ENCODE results near the gene RIC8A. TPM values are rescaled to one million over a fixed set of nuclear protein-coding genes. Genes with fewer than 3 reads are reported as not detected.
A peak's percentile ranks its signal among the peaks of the same experiment; 100 is the strongest.
"Not testable (repeated sequence)": the region's sequence is repeated elsewhere in the genome, so short reads cannot be mapped to it uniquely, and the experiment has no call there.

RIC8A gene
- total and polyA plus RNA-seq, 4 donors, result 30.6 to 77.3 (median 67.8) TPM

DNA sequence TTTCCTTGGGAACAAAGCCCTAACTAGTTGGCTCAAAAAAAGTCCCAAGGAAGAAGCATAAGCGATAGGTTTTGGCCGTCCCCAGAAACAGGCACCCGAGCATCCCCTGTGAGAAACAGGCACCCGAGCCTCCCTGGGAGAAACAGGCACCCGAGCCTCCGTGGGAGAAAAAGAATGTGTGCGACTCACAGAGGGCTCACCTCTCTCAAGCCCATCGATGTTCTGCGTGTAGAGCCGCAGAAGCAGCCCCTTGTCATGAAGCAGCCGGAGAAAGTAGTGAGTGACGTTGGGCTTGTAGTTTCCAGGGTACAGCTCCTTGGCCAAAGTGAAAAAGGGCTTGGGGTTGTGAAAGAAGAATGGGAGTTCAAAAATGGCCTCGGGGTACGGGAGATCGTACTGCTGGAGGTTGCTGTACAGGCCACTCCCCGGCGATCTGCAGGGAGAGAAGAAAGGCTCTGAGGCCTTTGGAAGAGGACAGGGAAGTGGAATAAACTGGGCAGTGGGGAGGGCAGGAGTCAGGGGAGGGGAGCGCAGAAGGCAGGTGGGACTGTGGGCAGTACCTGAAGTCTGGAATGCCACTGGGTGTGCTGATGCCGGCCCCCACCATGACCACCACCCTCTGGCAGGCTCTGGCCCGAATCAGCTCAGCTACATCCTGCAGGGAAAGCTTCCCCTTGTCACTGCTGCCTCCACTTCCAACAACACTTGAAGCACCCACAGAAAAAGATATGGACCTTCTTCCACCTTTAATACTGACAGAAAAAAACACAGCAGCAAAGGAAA is 25.5 kb downstream of the RIC8A start:
- DNase-seq, result peak in 1 of 2 donors; percentile 62
- intact Hi-C loops (cut with DNase I), result loop anchor here in 1 of 2 donors (10.0 kb wide), 1 partner anchor 72 kb away; the partner anchor contains the start of gene IFITM2
- 91 to 92% methylated on average over 19 to 20 of the region's 20 CpGs for WGBS, 2 donors
- Histone ChIP-seq H3K4me1 (ENCODE audit: control insufficient read depth in 1 of 2, insufficient read depth in 2 of 2, low read length in 2 of 2) (no peaks in the 10 kb centered on the region), H3K36me3 (ENCODE audit: control insufficient read depth in 1 of 2, insufficient read depth in 2 of 2, low read length in 1 of 2) (no peaks in the 10 kb centered on the region), H3K9me3 (ENCODE audit: control insufficient read depth, low read length) (no peaks in the 10 kb centered on the region), H3K4me3 (ENCODE audit: low read length in 2 of 2) (no peak overlapping the region), H3K27ac (ENCODE audit: low read depth in 1 of 2, low read length in 2 of 2) (no peak overlapping the region), H3K27me3 (ENCODE audit: control insufficient read depth in 1 of 2, insufficient read depth in 2 of 2, low read length in 1 of 2) (no peaks in the 10 kb centered on the region)
- ATAC-seq (ENCODE audit: low FRiP score), result no peak

DNA sequence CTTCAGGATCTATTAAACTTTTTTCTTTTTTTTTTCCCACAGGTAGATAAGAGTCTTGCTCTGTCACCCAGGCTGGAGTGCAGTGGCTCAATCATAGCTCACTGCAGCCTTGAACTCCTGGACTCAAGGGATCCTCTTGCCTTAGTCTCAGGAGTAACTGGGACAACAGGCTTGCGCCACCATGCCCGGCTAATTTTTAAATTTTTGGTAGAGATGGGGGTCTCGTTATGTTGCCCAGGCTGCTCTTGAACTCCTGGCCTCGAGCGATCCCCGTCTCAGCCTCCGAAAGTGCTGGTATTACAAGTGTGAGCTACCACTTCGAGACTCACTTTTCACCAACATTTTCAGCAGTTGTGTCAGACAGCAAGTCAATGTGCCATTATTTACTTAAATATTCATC is 27.7 kb downstream of the RIC8A start:
- intact Hi-C loops (cut with DNase I), result loop anchor here in 1 of 2 donors (10.0 kb wide), 1 partner anchor 70 kb away; the partner anchor contains the start of gene IFITM2
- Histone ChIP-seq H3K9me3 (ENCODE audit: control insufficient read depth, low read length) (no peaks in the 10 kb centered on the region), H3K27ac (ENCODE audit: low read depth in 1 of 2, low read length in 2 of 2) (no peak overlapping the region), H3K36me3 (ENCODE audit: control insufficient read depth in 1 of 2, insufficient read depth in 2 of 2, low read length in 1 of 2) (peaks cover 0 to 2% of the 10 kb centered on the region in 2 donors), H3K27me3 (ENCODE audit: control insufficient read depth in 1 of 2, insufficient read depth in 2 of 2, low read length in 1 of 2) (no peaks in the 10 kb centered on the region), H3K4me1 (ENCODE audit: control insufficient read depth in 1 of 2, insufficient read depth in 2 of 2, low read length in 2 of 2) (no peaks in the 10 kb centered on the region), H3K4me3 (ENCODE audit: low read length in 2 of 2) (peak overlapping the region; percentile 43 to 81)
- WGBS, 2 donors, result 75 to 78% methylated on average over 8 of the region's 8 CpGs
- ATAC-seq (ENCODE audit: low FRiP score) (no peak), DNase-seq (peak in 1 of 2 donors; percentile 42)

DNA sequence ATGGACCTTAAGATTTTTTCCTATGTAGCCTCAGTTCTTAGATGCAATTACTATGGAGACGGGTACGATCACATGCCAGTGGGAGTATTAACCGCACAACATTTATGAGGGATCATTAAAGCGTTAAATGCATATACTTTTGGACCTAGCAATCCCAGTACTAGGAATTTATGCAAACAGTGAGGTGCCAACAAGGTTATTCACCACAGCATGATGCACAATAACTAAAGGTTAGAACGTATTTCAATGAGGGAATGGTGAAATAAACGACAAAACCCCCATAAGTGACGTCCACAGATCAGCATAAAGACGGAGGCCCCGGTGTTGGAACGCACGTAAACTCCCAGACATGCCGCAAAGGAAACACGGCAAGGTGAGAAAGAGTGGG is 28.1 kb downstream of the RIC8A start:
- Histone ChIP-seq H3K27ac (ENCODE audit: low read depth in 1 of 2, low read length in 2 of 2) (peak overlapping the region in 1 of 2 donors; percentile 66), H3K27me3 (ENCODE audit: control insufficient read depth in 1 of 2, insufficient read depth in 2 of 2, low read length in 1 of 2) (no peaks in the 10 kb centered on the region), H3K4me3 (ENCODE audit: low read length in 2 of 2) (peak overlapping the region; percentile 43 to 81), H3K9me3 (ENCODE audit: control insufficient read depth, low read length) (no peaks in the 10 kb centered on the region), H3K36me3 (ENCODE audit: control insufficient read depth in 1 of 2, insufficient read depth in 2 of 2, low read length in 1 of 2) (peaks cover 0 to 2% of the 10 kb centered on the region in 2 donors), H3K4me1 (ENCODE audit: control insufficient read depth in 1 of 2, insufficient read depth in 2 of 2, low read length in 2 of 2) (no peaks in the 10 kb centered on the region)
- intact Hi-C loops (cut with DNase I), result loop anchor here in 1 of 2 donors (10.0 kb wide), 1 partner anchor 69 kb away; the partner anchor contains the start of gene IFITM2
- ATAC-seq (ENCODE audit: low FRiP score) (no peak), DNase-seq (no peak)
- 1% methylated on average over 13 of the region's 13 CpGs for WGBS, 2 donors

DNA sequence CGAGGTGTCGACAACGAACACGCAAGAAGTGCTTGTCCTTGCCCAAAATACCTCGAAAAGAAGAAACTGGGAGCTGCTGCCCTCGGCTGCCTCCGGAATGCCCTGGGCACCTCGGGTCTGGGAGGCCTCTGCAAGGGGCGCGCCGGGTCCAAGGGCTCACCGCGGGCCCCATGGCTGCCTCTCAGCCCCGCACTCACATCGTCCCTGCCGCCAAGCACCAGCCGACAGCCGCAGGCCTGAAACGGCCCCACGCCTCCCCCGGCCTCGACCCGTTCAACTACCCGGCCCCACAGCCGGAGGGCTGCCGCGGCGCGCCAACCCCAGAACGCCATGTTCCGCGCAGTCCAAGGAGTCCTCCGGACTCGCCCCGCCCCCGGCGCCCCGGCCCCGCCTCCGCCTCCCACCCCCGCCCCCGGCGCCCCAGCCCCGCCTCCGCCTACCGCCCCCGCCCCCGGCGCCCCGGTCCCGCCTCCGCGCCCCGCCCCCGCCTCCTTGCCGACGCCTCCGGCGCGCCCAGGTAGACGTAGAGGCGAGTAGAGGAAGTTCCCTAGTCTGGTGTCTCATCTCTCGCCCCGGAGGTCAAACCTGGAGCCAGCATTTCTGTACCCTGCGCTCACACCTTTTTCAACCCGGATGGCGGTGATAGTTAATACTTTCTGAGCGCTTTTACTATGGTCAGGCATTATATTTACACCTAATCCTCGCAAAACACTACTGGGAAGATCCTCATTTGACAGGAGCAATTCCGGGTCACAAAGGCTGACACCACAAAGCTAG is 28.7 kb downstream of the RIC8A start, which contains the start of gene SIRT3:
Gene SIRT3 (minus strand): TSS at position 346 of the 777 bp plus-strand sequence. CDS start 14 bp downstream, at position 332.
- 1% methylated on average over 40 to 70 of the region's 70 CpGs for WGBS, 2 donors
- Histone ChIP-seq H3K4me1 (ENCODE audit: control insufficient read depth in 1 of 2, insufficient read depth in 2 of 2, low read length in 2 of 2) (no peaks in the 10 kb centered on the region), H3K36me3 (ENCODE audit: control insufficient read depth in 1 of 2, insufficient read depth in 2 of 2, low read length in 1 of 2) (peaks cover 0 to 2% of the 10 kb centered on the region in 2 donors), H3K9me3 (ENCODE audit: control insufficient read depth, low read length) (no peaks in the 10 kb centered on the region), H3K27me3 (ENCODE audit: control insufficient read depth in 1 of 2, insufficient read depth in 2 of 2, low read length in 1 of 2) (no peaks in the 10 kb centered on the region), H3K27ac (ENCODE audit: low read depth in 1 of 2, low read length in 2 of 2) (peak within 1 kb of the TSS; percentile 31 to 80), H3K4me3 (ENCODE audit: low read length in 2 of 2) (peak within 1 kb of the TSS; percentile 90 to 92)
- ATAC-seq (ENCODE audit: low FRiP score), result peak; percentile 95
- intact Hi-C loops (cut with DNase I), result loop anchor here in 1 of 2 donors (1.0 to 10.0 kb wide), 2 partner anchors 28 to 69 kb away; partner anchors contain the start of gene IFITM2
- peak; percentile 90 to 91 for DNase-seq

DNA sequence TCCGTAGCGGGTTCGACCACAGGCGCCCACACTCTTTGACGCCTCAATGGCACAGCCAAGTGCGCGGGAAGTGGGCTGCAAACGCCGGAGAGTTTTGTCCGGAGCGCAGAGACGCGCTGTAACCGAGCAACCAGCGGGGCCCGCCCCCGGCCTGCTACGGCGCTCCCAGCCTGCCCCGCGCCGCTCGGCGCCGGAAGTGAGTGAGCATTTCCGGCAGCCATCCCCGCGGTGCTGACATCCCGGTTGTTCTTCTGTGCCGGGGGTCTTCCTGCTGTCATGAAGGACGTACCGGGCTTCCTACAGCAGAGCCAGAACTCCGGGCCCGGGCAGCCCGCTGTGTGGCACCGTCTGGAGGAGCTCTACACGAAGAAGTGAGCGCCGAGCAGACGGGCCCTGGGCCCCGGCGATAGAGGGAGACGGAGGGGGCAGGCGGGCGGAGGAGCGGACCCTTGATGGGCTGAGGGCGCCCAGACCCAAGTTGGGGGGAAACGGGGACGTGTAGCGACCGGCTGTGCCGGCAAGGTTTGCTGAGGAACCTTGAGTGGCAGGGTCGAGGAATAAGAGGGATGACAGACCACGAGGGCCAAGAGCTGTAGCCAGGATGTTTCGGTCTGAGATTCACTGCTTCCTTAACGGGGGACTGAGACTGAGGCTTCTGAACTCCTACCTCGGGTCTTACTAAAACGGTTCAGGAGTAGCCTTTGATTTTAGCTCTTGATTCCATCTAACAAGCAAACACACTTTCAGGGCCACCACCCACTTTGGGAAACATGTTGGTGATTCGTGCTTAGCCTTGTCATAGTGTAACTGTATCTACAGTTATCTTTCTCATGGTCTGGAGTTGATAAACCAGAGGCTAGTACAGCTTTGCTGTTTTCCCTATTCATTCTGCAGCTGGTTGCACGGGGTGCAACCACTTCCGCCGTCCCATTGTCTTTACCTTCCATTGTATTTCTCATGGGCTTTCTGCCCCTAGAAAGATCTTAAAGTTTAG is 29.6 kb downstream of the RIC8A start, which contains the start of gene PSMD13:
Gene PSMD13 (plus strand): TSS at position 203 of the 994 bp plus-strand sequence. CDS start 74 bp downstream, at position 277.
- 2% methylated on average over 61 to 62 of the region's 62 CpGs for WGBS, 2 donors
- DNase-seq, result peak; percentile 93 to 96
- Histone ChIP-seq H3K36me3 (ENCODE audit: control insufficient read depth in 1 of 2, insufficient read depth in 2 of 2, low read length in 1 of 2) (peaks cover 0 to 2% of the 10 kb centered on the region in 2 donors), H3K27me3 (ENCODE audit: control insufficient read depth in 1 of 2, insufficient read depth in 2 of 2, low read length in 1 of 2) (no peaks in the 10 kb centered on the region), H3K4me3 (ENCODE audit: low read length in 2 of 2) (peak within 1 kb of the TSS; percentile 90 to 92), H3K27ac (ENCODE audit: low read depth in 1 of 2, low read length in 2 of 2) (peak within 1 kb of the TSS; percentile 31 to 80), H3K9me3 (ENCODE audit: control insufficient read depth, low read length) (no peaks in the 10 kb centered on the region), H3K4me1 (ENCODE audit: control insufficient read depth in 1 of 2, insufficient read depth in 2 of 2, low read length in 2 of 2) (no peaks in the 10 kb centered on the region)
- intact Hi-C loops (cut with DNase I), result loop anchor here in 1 of 2 donors (1.0 to 10.0 kb wide), 2 partner anchors 29 to 68 kb away; partner anchors contain the start of gene IFITM2
- peak; percentile 97 for ATAC-seq (ENCODE audit: low FRiP score)

DNA sequence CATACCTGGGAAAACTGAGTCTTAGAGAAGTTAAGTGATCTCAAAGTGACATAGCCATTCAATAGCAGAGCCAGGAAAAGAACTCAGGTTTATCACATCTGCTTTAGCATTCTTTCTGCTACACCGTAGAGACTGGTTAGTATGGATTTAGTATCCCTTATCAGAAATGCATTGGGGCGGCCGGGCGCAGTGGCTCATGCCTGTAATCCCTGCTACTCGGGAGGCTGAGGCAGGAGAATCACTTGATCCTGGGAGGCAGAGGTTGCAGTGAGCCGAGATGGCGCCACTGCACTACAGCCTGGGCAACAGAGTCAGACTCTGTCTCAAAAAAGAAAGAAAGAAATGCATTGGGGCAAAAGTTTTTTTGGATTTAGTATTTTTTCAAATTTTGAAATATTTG is 30.8 kb downstream of the RIC8A start:
- not testable (repeated sequence) for H3K36me3 ChIP-seq (ENCODE audit: control insufficient read depth in 1 of 2, insufficient read depth in 2 of 2, low read length in 1 of 2); H3K4me3 ChIP-seq (ENCODE audit: low read length in 2 of 2); H3K9me3 ChIP-seq (ENCODE audit: control insufficient read depth, low read length); H3K4me1 ChIP-seq (ENCODE audit: control insufficient read depth in 1 of 2, insufficient read depth in 2 of 2, low read length in 2 of 2); H3K27me3 ChIP-seq (ENCODE audit: control insufficient read depth in 1 of 2, insufficient read depth in 2 of 2, low read length in 1 of 2); DNase-seq; ATAC-seq (ENCODE audit: low FRiP score); H3K27ac ChIP-seq (ENCODE audit: low read depth in 1 of 2, low read length in 2 of 2)
- 83 to 84% methylated on average over 7 of the region's 7 CpGs for WGBS, 2 donors
- intact Hi-C loops (cut with DNase I), result loop anchor here in 1 of 2 donors (10.0 kb wide), 1 partner anchor 66 kb away; the partner anchor contains the start of gene IFITM2

DNA sequence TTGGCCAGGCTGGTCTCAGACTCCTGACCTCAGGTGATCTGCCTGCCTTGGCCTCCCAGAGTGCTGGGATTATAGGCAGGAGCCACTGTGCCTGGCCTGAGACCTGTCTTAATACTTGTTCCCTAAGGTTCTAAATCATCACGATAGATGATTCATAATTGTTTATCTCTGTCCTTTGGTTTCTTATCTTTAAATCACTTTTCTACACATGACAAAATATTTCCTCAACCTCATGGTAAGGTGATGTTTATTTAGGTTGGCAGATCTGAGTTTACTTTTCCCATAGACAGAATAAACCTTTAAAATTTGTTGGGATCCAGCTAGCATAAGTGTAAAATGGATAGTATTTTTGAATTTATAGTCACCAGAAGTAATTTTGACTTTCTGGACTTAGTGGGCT is 32.8 kb downstream of the RIC8A start:
- Histone ChIP-seq H3K4me1 (ENCODE audit: control insufficient read depth in 1 of 2, insufficient read depth in 2 of 2, low read length in 2 of 2) (no peaks in the 10 kb centered on the region), H3K27ac (ENCODE audit: low read depth in 1 of 2, low read length in 2 of 2) (no peak overlapping the region), H3K27me3 (ENCODE audit: control insufficient read depth in 1 of 2, insufficient read depth in 2 of 2, low read length in 1 of 2) (no peaks in the 10 kb centered on the region), H3K36me3 (ENCODE audit: control insufficient read depth in 1 of 2, insufficient read depth in 2 of 2, low read length in 1 of 2) (peaks cover 0 to 4% of the 10 kb centered on the region in 2 donors), H3K9me3 (ENCODE audit: control insufficient read depth, low read length) (no peaks in the 10 kb centered on the region), H3K4me3 (ENCODE audit: low read length in 2 of 2) (no peak overlapping the region)
- ATAC-seq (ENCODE audit: low FRiP score) (no peak), DNase-seq (no peak)
- 11% methylated on average over 1 of the region's 1 CpG for WGBS, 2 donors
- intact Hi-C loops (cut with DNase I), result no loop called here

All from aorta (tissue), 5 donors.